Osteocyte (in vitro differentiated cells): ENCODE measurements around the gene FAM209A. TPM values are rescaled to one million over a fixed set of nuclear protein-coding genes. Genes with fewer than 3 reads are reported as not detected.
"Not testable (repeated sequence)": the region's sequence is repeated elsewhere in the genome, so short reads cannot be mapped to it uniquely, and the experiment has no call there.

ENCODE experiments used
- DNase-seq: peaks from one replicate; pipeline ENCODE4 v3.0.0; 2021; ENCODE audit warnings: mixed read lengths; ENCODE audit not compliant: unreplicated experiment; ENCODE audit errors: extremely low spot score
- H3K27ac Mint-ChIP-seq: one replicate; pipeline ENCODE4 v1.8.0; 2021; ENCODE audit warnings: mild to moderate bottlenecking, mixed read lengths; ENCODE audit not compliant: unreplicated experiment
- H3K27me3 Mint-ChIP-seq: one replicate; pipeline ENCODE4 v1.8.0; 2021; ENCODE audit warnings: mixed read lengths; ENCODE audit not compliant: unreplicated experiment
- H3K36me3 Mint-ChIP-seq: one replicate; pipeline ENCODE4 v1.8.0; 2021; ENCODE audit warnings: mixed read lengths; ENCODE audit not compliant: unreplicated experiment
- H3K4me1 Mint-ChIP-seq: one replicate; pipeline ENCODE4 v1.8.0; 2021; ENCODE audit warnings: mixed read lengths; ENCODE audit not compliant: unreplicated experiment
- H3K4me3 Mint-ChIP-seq: one replicate; pipeline ENCODE4 v1.8.0; 2021; ENCODE audit warnings: mild to moderate bottlenecking, moderate library complexity, mixed read lengths; ENCODE audit not compliant: unreplicated experiment
- H3K9me3 Mint-ChIP-seq: one replicate; pipeline ENCODE4 v1.8.0; 2021; ENCODE audit warnings: mixed read lengths; ENCODE audit not compliant: unreplicated experiment
- long read RNA-seq: library from polyadenylated mRNA; unstranded; transcript quantifications from one replicate; pipeline ENCODE4 v2.0.0, GENCODE V29; 2021
- total RNA-seq: library from RNA; stranded (reverse); gene quantifications from 2 replicates; pipeline ENCODE4 v1.2.1, GENCODE V29; 2021
- TF ChIP-seq, protein P1 (sequence below): fragments of 200-600 bp; sonication (generic); IDR thresholded peaks from 2 replicates; pipeline ENCODE4 v1.5.0; 2021; ENCODE audit warnings: antibody characterized with exemption, mild to moderate bottlenecking, moderate library complexity

FAM209A gene, protein sequence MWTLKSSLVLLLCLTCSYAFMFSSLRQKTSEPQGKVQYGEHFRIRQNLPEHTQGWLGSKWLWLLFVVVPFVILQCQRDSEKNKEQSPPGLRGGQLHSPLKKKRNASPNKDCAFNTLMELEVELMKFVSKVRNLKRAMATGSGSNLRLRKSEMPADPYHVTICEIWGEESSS
- 0.42 and 1.0 TPM in 2 replicates for total RNA-seq
- long read RNA-seq, partial matches to known transcripts, result 0 of 1 reads
- long read RNA-seq, other reads (novel, unspliced or antisense), result 1 of 1 reads

DNA sequence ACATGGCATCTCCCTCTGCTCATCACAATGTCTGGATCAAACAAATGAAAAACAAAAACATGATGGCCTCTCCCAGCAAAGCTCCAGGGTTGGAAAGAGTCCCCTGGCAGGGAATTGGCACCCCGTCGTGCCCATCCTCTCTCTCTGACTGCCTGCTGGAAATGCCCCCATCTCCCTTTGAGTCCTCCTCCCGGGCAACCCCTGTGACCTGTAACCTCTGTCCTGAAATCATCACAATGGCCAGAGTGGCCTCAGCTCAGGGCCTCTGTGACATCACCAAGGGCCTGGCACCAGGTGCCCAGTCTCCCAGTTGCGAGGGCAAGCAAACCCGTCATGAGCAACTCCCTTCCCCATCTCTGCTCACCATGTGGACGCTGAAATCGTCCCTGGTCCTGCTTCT, at the start of gene FAM209A:
FAM209A (plus strand) TSS at position 301 of the 400 bp plus-strand sequence; CDS start at position 366, 65 bp downstream.
- peaks cover 20% of the 10 kb centered on the region for H3K36me3 Mint-ChIP-seq
- not testable (repeated sequence) for DNase-seq, H3K4me1 Mint-ChIP-seq

DNA sequence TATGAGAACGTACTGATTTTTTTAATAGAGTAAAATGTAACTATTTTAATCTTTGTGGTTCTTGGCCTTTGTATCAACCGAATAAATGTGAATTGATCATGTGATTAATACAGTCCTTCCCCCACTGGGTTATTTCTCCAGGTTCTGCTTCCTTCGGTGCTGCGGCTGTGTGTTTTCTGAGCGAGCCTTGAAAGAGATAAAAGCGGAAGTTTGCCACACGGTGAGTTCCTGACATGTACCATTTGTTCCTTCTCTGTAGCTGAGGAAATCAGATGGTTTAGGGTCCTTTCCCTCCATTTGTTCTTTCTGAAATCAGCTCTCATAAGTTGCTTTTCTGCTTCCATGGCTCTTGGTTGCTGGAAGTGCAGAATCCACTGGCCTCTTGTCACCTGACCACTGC, 40.6 kb upstream of the FAM209A start:
- no peaks in the 10 kb centered on the region for H3K9me3 Mint-ChIP-seq
- H3K27me3 Mint-ChIP-seq, result no peaks in the 10 kb centered on the region
- no peak overlapping the region for H3K4me3 Mint-ChIP-seq
- no peak overlapping the region for H3K27ac Mint-ChIP-seq
- no peak for DNase-seq
- no peaks in the 10 kb centered on the region for H3K4me1 Mint-ChIP-seq
- TF ChIP-seq, protein P1, sequence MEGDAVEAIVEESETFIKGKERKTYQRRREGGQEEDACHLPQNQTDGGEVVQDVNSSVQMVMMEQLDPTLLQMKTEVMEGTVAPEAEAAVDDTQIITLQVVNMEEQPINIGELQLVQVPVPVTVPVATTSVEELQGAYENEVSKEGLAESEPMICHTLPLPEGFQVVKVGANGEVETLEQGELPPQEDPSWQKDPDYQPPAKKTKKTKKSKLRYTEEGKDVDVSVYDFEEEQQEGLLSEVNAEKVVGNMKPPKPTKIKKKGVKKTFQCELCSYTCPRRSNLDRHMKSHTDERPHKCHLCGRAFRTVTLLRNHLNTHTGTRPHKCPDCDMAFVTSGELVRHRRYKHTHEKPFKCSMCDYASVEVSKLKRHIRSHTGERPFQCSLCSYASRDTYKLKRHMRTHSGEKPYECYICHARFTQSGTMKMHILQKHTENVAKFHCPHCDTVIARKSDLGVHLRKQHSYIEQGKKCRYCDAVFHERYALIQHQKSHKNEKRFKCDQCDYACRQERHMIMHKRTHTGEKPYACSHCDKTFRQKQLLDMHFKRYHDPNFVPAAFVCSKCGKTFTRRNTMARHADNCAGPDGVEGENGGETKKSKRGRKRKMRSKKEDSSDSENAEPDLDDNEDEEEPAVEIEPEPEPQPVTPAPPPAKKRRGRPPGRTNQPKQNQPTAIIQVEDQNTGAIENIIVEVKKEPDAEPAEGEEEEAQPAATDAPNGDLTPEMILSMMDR, result no peak
- H3K36me3 Mint-ChIP-seq, result peaks cover 53% of the 10 kb centered on the region

More for the DNA sequence above, at the start of gene FAM209A:
- H3K4me3 Mint-ChIP-seq, H3K27me3 Mint-ChIP-seq, H3K9me3 Mint-ChIP-seq, H3K27ac Mint-ChIP-seq: not testable (repeated sequence)

DNA sequence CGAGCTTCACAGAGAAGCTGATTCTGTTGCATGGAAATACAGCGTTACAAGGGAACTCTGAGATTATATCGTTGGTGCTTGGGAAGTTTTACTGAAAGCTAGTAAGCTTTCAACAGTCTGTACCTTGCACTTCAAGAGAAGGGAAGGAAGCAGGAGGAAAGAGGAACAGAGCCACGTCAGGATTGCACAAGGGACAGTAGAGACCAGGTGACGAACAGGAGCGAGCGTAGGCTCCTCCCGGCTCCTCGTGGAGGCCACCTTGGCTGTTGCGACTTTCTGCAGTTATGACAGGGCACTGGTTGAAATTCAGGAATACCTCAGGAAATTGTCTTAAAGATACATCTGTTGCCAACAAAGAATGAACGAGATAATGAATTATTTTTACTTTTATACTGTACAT, 37.3 kb upstream of the FAM209A start:
- no peak overlapping the region for H3K4me3 Mint-ChIP-seq
- no peaks in the 10 kb centered on the region for H3K4me1 Mint-ChIP-seq
- TF ChIP-seq, protein P1, result no peak
- H3K36me3 Mint-ChIP-seq, result peaks cover 49% of the 10 kb centered on the region
- no peaks in the 10 kb centered on the region for H3K9me3 Mint-ChIP-seq
- no peak overlapping the region for H3K27ac Mint-ChIP-seq
- no peaks in the 10 kb centered on the region for H3K27me3 Mint-ChIP-seq
- DNase-seq, result no peak

DNA sequence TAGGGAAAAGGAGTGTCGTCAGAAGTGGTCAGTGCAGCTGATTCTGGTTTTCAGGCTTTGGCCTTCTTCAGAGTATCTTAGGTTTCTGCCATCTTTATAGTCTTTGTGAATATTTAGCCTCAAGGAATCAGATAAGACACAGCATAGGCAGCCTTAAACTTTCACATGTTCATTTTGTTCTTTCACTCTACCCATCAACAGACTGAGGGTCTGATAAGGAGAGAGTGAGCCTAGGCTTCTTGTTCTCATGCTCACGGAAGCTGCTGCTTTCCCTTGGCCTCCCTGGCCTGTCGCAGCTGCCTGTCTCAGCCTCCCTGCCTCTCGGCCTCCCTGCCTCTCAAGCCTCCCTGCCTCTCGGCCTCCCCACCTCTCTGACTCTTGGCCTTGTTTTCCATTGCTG, 36.0 kb upstream of the FAM209A start:
- Mint-ChIP-seq H3K36me3 (peaks cover 47% of the 10 kb centered on the region), H3K27me3 (no peaks in the 10 kb centered on the region), H3K27ac (no peak overlapping the region), H3K4me3 (no peak overlapping the region), H3K4me1 (no peaks in the 10 kb centered on the region), H3K9me3 (no peaks in the 10 kb centered on the region)
- TF ChIP-seq, protein P1, result no peak
- no peak for DNase-seq

DNA sequence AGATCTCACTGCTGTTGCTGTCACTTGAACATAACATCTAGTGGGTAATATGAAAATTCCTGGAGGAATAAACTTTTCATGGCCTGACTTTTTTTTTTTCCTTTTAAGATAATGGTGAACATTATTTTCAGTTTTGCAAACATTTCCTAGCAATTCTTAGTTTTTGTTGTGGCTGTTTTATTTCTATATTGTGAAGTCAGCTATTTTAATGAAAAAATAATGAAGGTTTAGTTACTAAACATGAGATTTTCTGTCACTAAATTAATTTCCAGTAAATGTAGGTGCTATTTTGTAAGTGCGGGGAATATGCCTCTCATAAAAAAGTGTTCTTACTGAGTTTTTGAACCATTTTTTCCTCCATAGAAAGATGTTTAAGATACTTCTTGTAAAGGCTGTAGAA, 23.4 kb upstream of the FAM209A start:
- Mint-ChIP-seq H3K27me3 (no peaks in the 10 kb centered on the region), H3K4me1 (no peaks in the 10 kb centered on the region), H3K27ac (no peak overlapping the region), H3K9me3 (peaks cover 7% of the 10 kb centered on the region), H3K4me3 (no peak overlapping the region), H3K36me3 (peaks cover 17% of the 10 kb centered on the region)
- TF ChIP-seq, protein P1, result no peak
- DNase-seq, result no peak
